ENCODE measurements around the gene EDN2. TPM values are rescaled to one million over a fixed set of nuclear protein-coding genes. Genes with fewer than 3 reads are reported as not detected.

EDN2 gene
- total and polyA plus RNA-seq, 2 of the 8 experiments (the other 6 are each of a cell fraction or from before 2014, with no cell fraction given) = 0.32 to 0.39 TPM

DNA sequence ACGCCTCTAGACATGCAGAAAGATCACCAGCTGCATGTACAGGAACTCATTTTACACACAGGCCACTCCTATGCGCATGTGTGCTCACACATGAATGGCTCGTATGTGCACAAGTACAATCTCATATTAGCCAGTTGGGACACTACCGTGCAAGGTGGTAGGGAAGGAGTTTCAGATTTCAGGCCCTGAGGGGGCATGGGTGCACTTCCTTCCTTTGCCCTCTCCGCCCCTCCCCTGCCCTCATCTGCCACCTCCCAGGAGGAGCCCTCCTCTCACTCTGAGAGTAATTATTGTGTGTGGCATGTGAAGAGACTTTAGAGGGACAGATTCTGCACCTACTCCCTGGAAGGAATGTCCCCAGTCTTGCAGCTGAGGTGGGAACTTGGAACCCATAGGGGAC lies 14.8 kb downstream of the EDN2 start (continued):
- TF ChIP-seq GABPA (IDR thresholded peaks at IDR 0.05; ENCODE audit: borderline replicate concordance, insufficient read depth, low read length) (no peak), TAF7 (optimal IDR thresholded peaks at IDR 0.05; ENCODE audit: borderline replicate concordance, low read depth, low read length) (no peak), ASH2L (IDR thresholded peaks at IDR 0.05; ENCODE audit: low read length) (no peak), SIN3A (conservative IDR thresholded peaks at IDR 0.05 in 1 of 2, IDR thresholded peaks at IDR 0.05 in 1 of 2; ENCODE audit: low read depth in 1 of 2, low read length in 2 of 2) (no peak), POU5F1 (IDR thresholded peaks at IDR 0.05; ENCODE audit: low read depth, low read length) (no peak), EP300 (IDR thresholded peaks at IDR 0.05; ENCODE audit: borderline replicate concordance in 1 of 2, low read depth in 2 of 2, low read length in 2 of 2) (no peak), KDM4A (IDR thresholded peaks at IDR 0.05; ENCODE audit: low read depth, low read length, severe bottlenecking) (no peak)
